Mesendoderm (in vitro differentiated cells): ENCODE data around the gene ZNF827.

ENCODE experiments used
- DNase-seq: peaks from one replicate; pipeline ENCODE4 v3.0.0; 2013
- H2AK5ac ChIP-seq: 2 replicates; pipeline ENCODE4 v1.6.1; 2013; ENCODE audit warnings: low read length, inconsistent platforms
- H2BK120ac ChIP-seq: 2 replicates; pipeline ENCODE4 v1.6.1; 2013; ENCODE audit warnings: low read depth, mild to moderate bottlenecking, low read length, moderate library complexity, mixed read lengths
- H2BK15ac ChIP-seq: replicated peaks from 2 replicates; pipeline ENCODE4 v1.6.1; 2013; ENCODE audit warnings: low read depth, mild to moderate bottlenecking, moderate library complexity
- H2BK5ac ChIP-seq: 2 replicates; pipeline ENCODE4 v1.6.1; 2013; ENCODE audit warnings: low read length, inconsistent platforms
- H3K18ac ChIP-seq: 2 replicates; pipeline ENCODE4 v1.6.1; 2013; ENCODE audit warnings: mild to moderate bottlenecking, low read length, mixed read lengths
- H3K23ac ChIP-seq: one replicate; pipeline ENCODE4 v1.6.1; 2013; ENCODE audit warnings: low read length
- H3K27ac ChIP-seq: 2 replicates; pipeline ENCODE4 v1.5.1; 2013; ENCODE audit warnings: low read depth, mild to moderate bottlenecking, inconsistent platforms, low read length, moderate library complexity
- H3K27me3 ChIP-seq: 2 replicates; pipeline ENCODE4 v1.6.1; 2013; ENCODE audit warnings: low read length, control low read depth, mild to moderate bottlenecking, inconsistent platforms; ENCODE audit not compliant: insufficient read depth, poor library complexity
- H3K36me3 ChIP-seq: 2 replicates; pipeline ENCODE4 v1.6.1; 2013; ENCODE audit warnings: low read length, inconsistent platforms; ENCODE audit not compliant: control insufficient read depth, insufficient read depth
- H3K4ac ChIP-seq: one replicate; pipeline ENCODE4 v1.6.1; 2013; ENCODE audit warnings: low read depth, mild to moderate bottlenecking, low read length, moderate library complexity
- H3K4me1 ChIP-seq: 2 replicates; pipeline ENCODE4 v1.6.1; 2013; ENCODE audit warnings: low read depth, low read length, inconsistent platforms; ENCODE audit not compliant: control insufficient read depth
- H3K4me2 ChIP-seq: 2 replicates; pipeline ENCODE4 v1.6.1; 2013; ENCODE audit warnings: low read length
- H3K4me3 ChIP-seq: 2 replicates; pipeline ENCODE4 v1.5.1; 2013; ENCODE audit warnings: mild to moderate bottlenecking, low read length
- H3K56ac ChIP-seq: one replicate; pipeline ENCODE4 v1.6.1; 2013; ENCODE audit warnings: low read length
- H3K79me1 ChIP-seq: 2 replicates; pipeline ENCODE4 v1.6.1; 2013; ENCODE audit warnings: low read length, inconsistent platforms
- H3K79me2 ChIP-seq: 2 replicates; pipeline ENCODE4 v1.6.1; 2013; ENCODE audit warnings: mild to moderate bottlenecking, low read length; ENCODE audit not compliant: control insufficient read depth, insufficient read depth
- H3K9ac ChIP-seq: 2 replicates; pipeline ENCODE4 v1.6.1; 2013; ENCODE audit warnings: low read length, inconsistent platforms
- H4K5ac ChIP-seq: one replicate; pipeline ENCODE4 v1.6.1; 2013; ENCODE audit warnings: low read length
- H4K8ac ChIP-seq: one replicate; pipeline ENCODE4 v1.6.1; 2013; ENCODE audit warnings: low read depth, mild to moderate bottlenecking, control low read depth, low read length, moderate library complexity
- WGBS: extraction: QIAGEN DNeasy Blood & Tissue Kit; methylation state at CpG from one replicate; pipeline ENCODE4 v1.1.7; 2013; ENCODE audit warnings: low lambda C conversion rate, missing lambda C conversion rate; ENCODE audit not compliant: insufficient coverage; ENCODE audit errors: extremely low coverage; 5-methylcytosine and 5-hydroxymethylcytosine counted together

ZNF827 gene

DNA sequence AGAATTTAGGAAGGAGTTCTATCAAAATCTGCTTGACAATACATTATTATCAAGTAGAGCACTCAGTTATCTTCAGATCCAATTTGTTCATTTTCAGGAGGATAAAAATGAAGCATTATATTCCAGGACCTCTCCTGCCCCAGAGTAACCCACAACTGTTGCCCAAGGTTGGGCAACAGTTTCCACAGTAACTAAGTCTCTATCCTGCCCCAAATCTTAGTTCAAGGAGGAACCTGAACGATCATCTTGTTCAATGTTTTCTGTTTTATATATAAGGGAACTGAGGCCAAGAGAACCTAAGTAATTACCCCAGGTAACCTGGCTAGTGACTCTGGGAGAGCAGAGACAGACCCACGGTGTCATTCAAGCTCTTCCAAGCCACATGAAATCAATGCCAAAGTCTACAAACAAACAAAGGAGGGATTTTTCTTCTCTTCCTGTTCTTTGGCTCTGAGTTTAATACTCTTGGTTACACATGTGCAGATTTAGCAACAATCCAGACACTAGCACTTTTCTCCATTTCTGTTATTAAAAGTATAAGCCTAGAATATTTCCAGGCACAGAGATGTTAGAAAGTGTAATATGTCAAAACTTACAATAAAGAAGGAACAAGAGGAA is 153.1 kb downstream of the ZNF827 start:
- H3K27ac ChIP-seq = no peak overlapping the region
- DNase-seq = no peak
- H3K4me3 ChIP-seq = no peak overlapping the region
- H3K18ac ChIP-seq = no peak overlapping the region
- H3K36me3 ChIP-seq = no peaks in the 10 kb centered on the region
- H3K27me3 ChIP-seq = no peaks in the 10 kb centered on the region
- H3K4ac ChIP-seq = no peak overlapping the region
- no peak overlapping the region for H3K9ac ChIP-seq
- H4K8ac ChIP-seq = no peak overlapping the region
- no peak overlapping the region for H3K4me2 ChIP-seq
- no CpG with 5 or more reads among the region's 2 CpGs for WGBS
- H3K79me1 ChIP-seq = no peaks in the 10 kb centered on the region
- H2AK5ac ChIP-seq = no peak overlapping the region
- H3K79me2 ChIP-seq = no peaks in the 10 kb centered on the region
- no peak overlapping the region for H2BK15ac ChIP-seq
- no peak overlapping the region for H3K23ac ChIP-seq
- H3K56ac ChIP-seq = no peak overlapping the region
- H2BK5ac ChIP-seq = no peak overlapping the region
- no peaks in the 10 kb centered on the region for H3K4me1 ChIP-seq
- no peak overlapping the region for H2BK120ac ChIP-seq
- no peak overlapping the region for H4K5ac ChIP-seq

DNA sequence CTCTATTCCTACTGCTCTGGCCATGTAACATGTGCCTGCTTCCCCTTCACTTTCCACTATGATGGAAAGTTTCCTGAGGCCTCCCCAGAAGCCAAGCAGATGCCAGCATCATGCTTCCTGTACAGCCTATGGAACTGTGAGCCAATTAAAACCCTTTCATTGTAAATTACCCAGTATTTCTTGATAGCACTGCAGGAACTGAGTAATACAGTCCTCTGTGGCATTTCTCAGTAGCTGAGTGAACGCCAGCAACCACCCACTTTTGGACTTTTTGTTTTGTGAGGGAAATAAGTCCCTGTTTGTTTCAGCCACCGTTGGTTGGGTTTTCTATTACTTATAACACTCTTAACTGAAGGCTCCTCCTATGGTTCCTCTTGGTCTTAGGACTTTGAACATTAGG is 154.6 kb downstream of the ZNF827 start:
- Histone ChIP-seq H2BK5ac (no peak overlapping the region), H3K56ac (no peak overlapping the region), H3K79me1 (no peaks in the 10 kb centered on the region), H3K18ac (no peak overlapping the region), H3K4me1 (no peaks in the 10 kb centered on the region), H3K36me3 (no peaks in the 10 kb centered on the region), H2BK120ac (no peak overlapping the region), H3K23ac (no peak overlapping the region), H4K5ac (no peak overlapping the region), H2BK15ac (no peak overlapping the region), H2AK5ac (no peak overlapping the region), H3K79me2 (no peaks in the 10 kb centered on the region), H4K8ac (no peak overlapping the region), H3K27me3 (no peaks in the 10 kb centered on the region), H3K4ac (no peak overlapping the region), H3K9ac (no peak overlapping the region), H3K4me3 (no peak overlapping the region), H3K4me2 (no peak overlapping the region), H3K27ac (no peak overlapping the region)
- no peak for DNase-seq
- WGBS = no CpG with 5 or more reads among the region's 2 CpGs

DNA sequence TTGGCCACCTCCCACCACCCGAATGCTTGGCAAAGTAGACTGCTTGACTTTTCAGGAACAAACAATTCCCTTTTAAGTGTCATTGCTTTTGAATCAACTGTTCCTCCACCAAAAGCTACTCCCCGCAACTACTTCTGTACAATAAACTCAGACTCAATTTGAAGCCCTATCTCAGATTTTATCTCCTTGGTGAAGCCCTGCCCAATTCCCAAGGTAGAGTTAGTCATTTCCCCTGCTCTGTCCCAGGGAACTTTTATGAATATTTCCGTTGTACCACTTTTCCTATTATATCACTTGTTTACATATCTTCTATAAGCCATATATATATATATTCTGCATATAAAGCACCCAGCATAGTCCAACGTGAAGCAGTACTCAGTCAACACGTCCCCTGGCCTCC is 155.9 kb downstream of the ZNF827 start:
- H3K27ac ChIP-seq = no peak overlapping the region
- H3K4ac ChIP-seq = no peak overlapping the region
- no peaks in the 10 kb centered on the region for H3K79me2 ChIP-seq
- no peaks in the 10 kb centered on the region for H3K4me1 ChIP-seq
- H3K9ac ChIP-seq = no peak overlapping the region
- H3K4me3 ChIP-seq = no peak overlapping the region
- H2BK15ac ChIP-seq = no peak overlapping the region
- H4K8ac ChIP-seq = no peak overlapping the region
- no peak for DNase-seq
- no peak overlapping the region for H3K23ac ChIP-seq
- no peak overlapping the region for H3K56ac ChIP-seq
- H4K5ac ChIP-seq = no peak overlapping the region
- no peak overlapping the region for H2BK120ac ChIP-seq
- H2AK5ac ChIP-seq = no peak overlapping the region
- no peaks in the 10 kb centered on the region for H3K27me3 ChIP-seq
- no peak overlapping the region for H3K4me2 ChIP-seq
- H3K36me3 ChIP-seq = no peaks in the 10 kb centered on the region
- no peaks in the 10 kb centered on the region for H3K79me1 ChIP-seq
- H3K18ac ChIP-seq = no peak overlapping the region
- no CpG with 5 or more reads among the region's 5 CpGs for WGBS
- H2BK5ac ChIP-seq = no peak overlapping the region

DNA sequence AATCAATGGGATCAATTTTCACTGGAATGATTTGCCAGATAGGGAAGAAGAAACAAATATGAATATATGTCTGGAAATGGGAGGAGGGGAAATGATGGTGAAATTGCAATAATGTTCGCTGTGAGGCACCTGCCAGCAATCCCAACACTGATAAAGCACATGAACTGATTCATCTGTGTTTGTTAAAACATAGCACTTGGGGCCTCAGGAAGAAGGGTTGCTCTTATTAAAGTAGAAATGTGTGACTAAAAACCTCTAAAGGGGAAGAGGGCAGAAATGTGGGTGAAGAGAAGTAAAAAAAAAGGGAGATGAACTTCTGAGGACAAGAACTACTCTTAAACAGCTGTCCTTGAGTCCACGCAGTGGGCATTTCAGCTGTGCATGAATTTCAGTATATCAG is 157.3 kb downstream of the ZNF827 start:
- no peaks in the 10 kb centered on the region for H3K36me3 ChIP-seq
- no peak overlapping the region for H4K5ac ChIP-seq
- H2AK5ac ChIP-seq = no peak overlapping the region
- no peaks in the 10 kb centered on the region for H3K4me1 ChIP-seq
- no peak overlapping the region for H3K4ac ChIP-seq
- no peak overlapping the region for H3K4me2 ChIP-seq
- no peak overlapping the region for H2BK5ac ChIP-seq
- no peaks in the 10 kb centered on the region for H3K27me3 ChIP-seq
- H2BK15ac ChIP-seq = no peak overlapping the region
- H4K8ac ChIP-seq = no peak overlapping the region
- WGBS = no CpG with 5 or more reads among the region's 2 CpGs
- no peak overlapping the region for H3K23ac ChIP-seq
- no peak overlapping the region for H3K56ac ChIP-seq
- DNase-seq = no peak
- H3K79me2 ChIP-seq = no peaks in the 10 kb centered on the region
- no peak overlapping the region for H3K9ac ChIP-seq
- H3K4me3 ChIP-seq = no peak overlapping the region
- no peak overlapping the region for H2BK120ac ChIP-seq
- no peaks in the 10 kb centered on the region for H3K79me1 ChIP-seq
- H3K27ac ChIP-seq = no peak overlapping the region
- no peak overlapping the region for H3K18ac ChIP-seq

GRCh38 chr4:145779319-145779801 is 159.3 kb downstream of the ZNF827 start:
- Histone ChIP-seq H3K4me3 (no peak overlapping the region), H4K5ac (no peak overlapping the region), H3K36me3 (no peaks in the 10 kb centered on the region), H3K27me3 (no peaks in the 10 kb centered on the region), H3K9ac (no peak overlapping the region), H3K4ac (peak overlapping the region; percentile 10), H4K8ac (no peak overlapping the region), H3K79me1 (no peaks in the 10 kb centered on the region), H3K23ac (no peak overlapping the region), H2BK120ac (no peak overlapping the region), H2BK15ac (no peak overlapping the region), H3K79me2 (no peaks in the 10 kb centered on the region), H2BK5ac (no peak overlapping the region), H3K18ac (peak overlapping the region; percentile 20), H3K4me1 (no peaks in the 10 kb centered on the region), H2AK5ac (no peak overlapping the region), H3K56ac (no peak overlapping the region), H3K27ac (peak overlapping the region; percentile 65), H3K4me2 (no peak overlapping the region)
- peak; percentile 89 for DNase-seq
- WGBS = no CpG with 5 or more reads among the region's 8 CpGs

GRCh38 chr4:145776208-145776607 is 162.4 kb downstream of the ZNF827 start:
- H3K56ac ChIP-seq = no peak overlapping the region
- H2AK5ac ChIP-seq = no peak overlapping the region
- H3K4ac ChIP-seq = no peak overlapping the region
- no peaks in the 10 kb centered on the region for H3K79me1 ChIP-seq
- H3K23ac ChIP-seq = no peak overlapping the region
- H3K36me3 ChIP-seq = no peaks in the 10 kb centered on the region
- DNase-seq = no peak
- H2BK120ac ChIP-seq = no peak overlapping the region
- no peak overlapping the region for H3K18ac ChIP-seq
- no peak overlapping the region for H4K8ac ChIP-seq
- no peak overlapping the region for H2BK15ac ChIP-seq
- no peak overlapping the region for H2BK5ac ChIP-seq
- WGBS = no CpG with 5 or more reads among the region's 4 CpGs
- peaks cover 3% of the 10 kb centered on the region for H3K4me1 ChIP-seq
- no peak overlapping the region for H3K4me2 ChIP-seq
- no peak overlapping the region for H3K4me3 ChIP-seq
- H3K9ac ChIP-seq = no peak overlapping the region
- H4K5ac ChIP-seq = no peak overlapping the region
- no peaks in the 10 kb centered on the region for H3K27me3 ChIP-seq
- no peaks in the 10 kb centered on the region for H3K79me2 ChIP-seq
- H3K27ac ChIP-seq = no peak overlapping the region
